Uterus (tissue), 2 donors: ENCODE measurements around the gene CYP27C1.

Experiments used
- CTCF ChIP-seq, 4 experiments: fragments of 200-600 bp in 2 of 4; fragments of 450-650 bp in 2 of 4; sonication (generic) in 2 of 4; IDR thresholded peaks; one replicate each; pipeline ENCODE4 v1.5.1; 2016 to 2019; ENCODE audit warnings: antibody characterized with exemption in 4 of 4, mild to moderate bottlenecking in 2 of 4, moderate library complexity in 1 of 4
- POLR2A ChIP-seq, 2 donors: fragments of 450-650 bp; IDR thresholded peaks; one replicate each; pipeline ENCODE4 v1.6.1; 2016; ENCODE audit warnings: antibody characterized with exemption in 2 of 2, mild to moderate bottlenecking in 1 of 2, moderate library complexity in 1 of 2

GRCh38 chr2:127158614-127159290 is 61.3 kb downstream of the CYP27C1 start:
- TF ChIP-seq POLR2A (IDR thresholded peaks at IDR 0.05) (no peak), CTCF (IDR thresholded peaks at IDR 0.05) (no peak)
